GM18526 (cell line): Measurements from ENCODE around the gene RFX8.

Source experiments
- POLR2A ChIP-seq: IDR thresholded peaks from 3 replicates; pipeline ENCODE4 v1.6.1; 2011; ENCODE audit not compliant: insufficient read length; ENCODE audit errors: extremely low read depth

RFX8 gene

GRCh38 chr2:101500180-101500579 is 25.3 kb upstream of the RFX8 start:
- TF ChIP-seq POLR2A = no peak

GRCh38 chr2:101496279-101496678 is 21.4 kb upstream of the RFX8 start:
- TF ChIP-seq POLR2A = no peak

- no peak for TF ChIP-seq POLR2A
Observed at GRCh38 chr2:101492936-101493473, 18.1 kb upstream of the RFX8 start.

- TF ChIP-seq POLR2A = no peak
Observed at GRCh38 chr2:101486994-101487393, 12.1 kb upstream of the RFX8 start.

GRCh38 chr2:101486258-101486701 is 11.4 kb upstream of the RFX8 start:
- TF ChIP-seq POLR2A = no peak

- no peak for TF ChIP-seq POLR2A
Observed at GRCh38 chr2:101485856-101486255, 10.9 kb upstream of the RFX8 start.

- TF ChIP-seq POLR2A = no peak
Observed at GRCh38 chr2:101480764-101481163, 5.9 kb upstream of the RFX8 start.

GRCh38 chr2:101479810-101480209 is 4.9 kb upstream of the RFX8 start:
- TF ChIP-seq POLR2A = no peak

GRCh38 chr2:101479328-101479727 is 4.4 kb upstream of the RFX8 start:
- TF ChIP-seq POLR2A = no peak

- no peak for TF ChIP-seq POLR2A
Observed at GRCh38 chr2:101478181-101479001, 3.5 kb upstream of the RFX8 start.

- no peak for TF ChIP-seq POLR2A
Observed at GRCh38 chr2:101477556-101477955, 2.6 kb upstream of the RFX8 start.

- no peak for TF ChIP-seq POLR2A
Observed at GRCh38 chr2:101476605-101477208, 1.8 kb upstream of the RFX8 start.

- no peak for TF ChIP-seq POLR2A
Observed at GRCh38 chr2:101473911-101474701, 806 bp downstream of the RFX8 start.

GRCh38 chr2:101473591-101473910 is 1.4 kb downstream of the RFX8 start:
- TF ChIP-seq POLR2A = no peak

GRCh38 chr2:101469863-101470262 is 5.0 kb downstream of the RFX8 start:
- TF ChIP-seq POLR2A = no peak

GRCh38 chr2:101467306-101467705 is 7.6 kb downstream of the RFX8 start:
- no peak for TF ChIP-seq POLR2A
